Activated CD4-positive, alpha-beta T cell treated with anti-CD3 and anti-CD28 coated beads, Interleukin-2, amount 10 ng/mL, durations not matched to agents 7 days and 5 days (primary cell): ENCODE data around the gene ADGRF5. TPM values are rescaled to one million over a fixed set of nuclear protein-coding genes. Genes with fewer than 3 reads are reported as not detected.

Source experiments
- CTCF ChIA-PET: fragments of 350-600 bp; sonication (Branson Sonifier 250); formaldehyde crosslinking; loops from one replicate; lab custom pipeline; 2021; ENCODE audit warnings: antibody characterized with exemption; lab: Charles Lee
- POLR2A ChIA-PET: fragments of 350-600 bp; sonication (Branson Sonifier 250); formaldehyde crosslinking; loops from one replicate; lab custom pipeline; 2021; ENCODE audit warnings: antibody characterized with exemption; lab: Charles Lee
- DNase-seq: peaks from one replicate; pipeline ENCODE4 v3.0.0-alpha.2; 2020
- H3K27ac Mint-ChIP-seq: one replicate; pipeline ENCODE4 v1.8.0; 2021; ENCODE audit warnings: mild to moderate bottlenecking, moderate library complexity, mixed read lengths
- H3K27me3 Mint-ChIP-seq: one replicate; pipeline ENCODE4 v1.8.0; 2021; ENCODE audit warnings: mixed read lengths
- H3K36me3 Mint-ChIP-seq: one replicate; pipeline ENCODE4 v1.8.0; 2021; ENCODE audit warnings: low read depth, mixed read lengths
- H3K4me1 Mint-ChIP-seq: one replicate; pipeline ENCODE4 v1.8.0; 2021; ENCODE audit warnings: mixed read lengths
- H3K4me3 Mint-ChIP-seq: one replicate; pipeline ENCODE4 v1.8.0; 2021; ENCODE audit warnings: mild to moderate bottlenecking, moderate library complexity, mixed read lengths
- H3K9me3 Mint-ChIP-seq: one replicate; pipeline ENCODE4 v1.8.0; 2021; ENCODE audit warnings: mixed read lengths
- total RNA-seq, 2 experiments: library from RNA; stranded (reverse); gene quantifications; one replicate each; pipeline ENCODE4 v1.2.3, GENCODE V29; 2021

ADGRF5 gene
- total RNA-seq, 2 experiments from 2014 or later: not detected

DNA sequence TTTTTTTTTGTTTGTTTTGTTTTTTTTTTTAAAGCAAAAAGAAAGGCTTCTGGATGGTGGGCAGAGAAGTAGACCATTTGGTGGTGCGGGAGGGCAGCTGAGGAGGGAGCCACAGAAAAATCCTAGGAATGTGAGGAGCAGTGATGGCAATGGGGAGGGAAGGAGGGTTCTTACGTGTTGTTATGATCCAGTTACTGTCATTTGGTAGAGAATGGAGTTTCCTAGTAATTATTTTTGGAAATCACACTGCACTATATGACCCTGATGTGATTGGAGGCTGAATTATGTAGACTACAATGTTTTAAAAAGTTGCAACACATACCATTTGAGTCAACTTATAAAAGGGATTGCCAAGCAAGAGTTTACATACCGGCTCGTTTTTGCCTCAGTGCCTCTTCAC, 22.1 kb downstream of the ADGRF5 start:
- H3K9me3 Mint-ChIP-seq: no peaks in the 10 kb centered on the region
- CTCF ChIA-PET: no interaction called here
- H3K36me3 Mint-ChIP-seq: no peaks in the 10 kb centered on the region
- peaks cover 3% of the 10 kb centered on the region for H3K27me3 Mint-ChIP-seq
- no peak overlapping the region for H3K4me3 Mint-ChIP-seq
- no peak for DNase-seq
- POLR2A ChIA-PET: no interaction called here
- H3K4me1 Mint-ChIP-seq: no peaks in the 10 kb centered on the region
- no peak overlapping the region for H3K27ac Mint-ChIP-seq

DNA sequence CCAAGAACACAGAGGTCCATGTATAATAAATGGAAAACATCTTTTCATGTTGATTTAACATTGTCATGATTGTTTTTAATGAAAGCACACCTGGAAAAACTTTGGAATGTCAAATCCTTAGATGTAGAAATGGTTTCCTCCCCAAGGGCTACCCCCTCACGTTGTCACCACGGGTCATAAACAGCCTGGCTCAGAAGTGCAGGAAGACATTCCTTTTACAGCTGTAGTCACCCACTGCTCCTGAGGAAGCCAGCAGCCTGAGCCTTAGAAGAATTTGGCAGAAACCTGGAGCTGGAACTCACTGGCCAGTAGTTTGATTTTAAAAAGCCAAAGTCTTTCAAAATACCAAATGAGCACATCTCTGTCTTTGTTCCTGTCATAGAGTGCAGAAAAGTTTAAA, 23.7 kb downstream of the ADGRF5 start:
- Mint-ChIP-seq H3K27me3 (peaks cover 3% of the 10 kb centered on the region), H3K4me1 (no peaks in the 10 kb centered on the region), H3K27ac (no peak overlapping the region), H3K4me3 (no peak overlapping the region), H3K36me3 (no peaks in the 10 kb centered on the region), H3K9me3 (no peaks in the 10 kb centered on the region)
- DNase-seq: no peak
- ChIA-PET CTCF (no interaction called here), POLR2A (no interaction called here)

DNA sequence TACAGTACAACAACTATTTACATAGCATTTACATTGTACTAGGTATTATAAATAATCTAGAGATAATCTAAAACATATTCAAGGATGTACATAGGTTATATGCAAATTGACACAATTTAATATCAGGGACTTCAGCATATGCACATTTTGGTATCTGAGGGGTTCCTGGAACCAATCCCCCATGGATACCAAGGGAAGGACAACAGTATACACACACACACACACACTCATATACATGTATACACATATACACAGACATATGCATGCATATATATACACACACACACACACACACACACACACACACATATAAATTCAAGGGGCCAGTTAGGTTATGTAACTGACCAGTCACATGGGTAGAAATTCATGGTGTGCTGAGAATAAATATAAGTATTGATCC, 24.9 kb downstream of the ADGRF5 start:
- Mint-ChIP-seq H3K27me3 (peaks cover 3% of the 10 kb centered on the region), H3K27ac (no peak overlapping the region), H3K9me3 (no peaks in the 10 kb centered on the region), H3K4me3 (no peak overlapping the region), H3K4me1 (no peaks in the 10 kb centered on the region), H3K36me3 (no peaks in the 10 kb centered on the region)
- DNase-seq: no peak
- POLR2A ChIA-PET: no interaction called here
- CTCF ChIA-PET: no interaction called here

- Mint-ChIP-seq H3K27me3 (peaks cover 3% of the 10 kb centered on the region), H3K36me3 (no peaks in the 10 kb centered on the region), H3K4me3 (no peak overlapping the region), H3K9me3 (no peaks in the 10 kb centered on the region), H3K4me1 (no peaks in the 10 kb centered on the region), H3K27ac (no peak overlapping the region)
- ChIA-PET POLR2A (no interaction called here), CTCF (no interaction called here)
- DNase-seq: no peak
Observed at GRCh38 chr6:46895930-46896329, 25.8 kb downstream of the ADGRF5 start.

- ChIA-PET POLR2A (no interaction called here), CTCF (no interaction called here)
- Mint-ChIP-seq H3K27me3 (peaks cover 3% of the 10 kb centered on the region), H3K9me3 (no peaks in the 10 kb centered on the region), H3K4me3 (no peak overlapping the region), H3K27ac (no peak overlapping the region), H3K4me1 (no peaks in the 10 kb centered on the region), H3K36me3 (no peaks in the 10 kb centered on the region)
- DNase-seq: no peak
Observed at GRCh38 chr6:46894433-46894832, 27.3 kb downstream of the ADGRF5 start.

DNA sequence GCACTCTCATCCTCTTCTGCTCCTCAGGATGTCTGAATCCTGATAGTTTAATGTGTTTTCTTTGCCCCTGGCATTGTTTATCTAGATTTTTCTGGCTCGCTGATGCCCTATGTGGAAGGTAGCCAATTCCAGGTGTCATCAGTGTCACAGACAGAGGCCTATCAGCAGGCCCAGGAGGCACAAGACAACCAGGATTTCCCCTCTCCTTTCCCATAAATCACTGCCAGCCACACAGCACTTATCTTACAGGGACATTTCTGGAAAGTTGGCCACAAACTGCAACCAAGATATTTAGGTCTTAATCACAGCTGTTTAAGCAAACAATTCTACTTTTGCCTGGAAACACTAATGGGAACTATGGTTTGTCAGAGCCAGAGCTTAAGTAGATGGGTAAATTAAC, 28.1 kb downstream of the ADGRF5 start:
- no peak for DNase-seq
- ChIA-PET CTCF (no interaction called here), POLR2A (no interaction called here)
- no peaks in the 10 kb centered on the region for H3K27me3 Mint-ChIP-seq
- no peaks in the 10 kb centered on the region for H3K36me3 Mint-ChIP-seq
- H3K9me3 Mint-ChIP-seq: no peaks in the 10 kb centered on the region
- no peaks in the 10 kb centered on the region for H3K4me1 Mint-ChIP-seq
- H3K4me3 Mint-ChIP-seq: no peak overlapping the region
- no peak overlapping the region for H3K27ac Mint-ChIP-seq

- no peak for DNase-seq
- POLR2A ChIA-PET: no interaction called here
- CTCF ChIA-PET: no interaction called here
- Mint-ChIP-seq H3K27me3 (no peaks in the 10 kb centered on the region), H3K4me1 (no peaks in the 10 kb centered on the region), H3K4me3 (no peak overlapping the region), H3K27ac (no peak overlapping the region), H3K9me3 (no peaks in the 10 kb centered on the region), H3K36me3 (no peaks in the 10 kb centered on the region)
Observed at GRCh38 chr6:46891252-46891795, 30.4 kb downstream of the ADGRF5 start.

GRCh38 chr6:46888578-46888977, 33.2 kb downstream of the ADGRF5 start:
- Mint-ChIP-seq H3K4me3 (no peak overlapping the region), H3K9me3 (no peaks in the 10 kb centered on the region), H3K27me3 (no peaks in the 10 kb centered on the region), H3K27ac (no peak overlapping the region), H3K4me1 (no peaks in the 10 kb centered on the region), H3K36me3 (no peaks in the 10 kb centered on the region)
- POLR2A ChIA-PET: no interaction called here
- no peak for DNase-seq
- CTCF ChIA-PET: no interaction called here

GRCh38 chr6:46888031-46888430, 33.7 kb downstream of the ADGRF5 start:
- POLR2A ChIA-PET: no interaction called here

GRCh38 chr6:46882645-46883044, 39.1 kb downstream of the ADGRF5 start:
- Mint-ChIP-seq H3K27me3 (peaks cover 4% of the 10 kb centered on the region), H3K4me3 (no peak overlapping the region), H3K27ac (no peak overlapping the region), H3K4me1 (no peaks in the 10 kb centered on the region), H3K9me3 (no peaks in the 10 kb centered on the region), H3K36me3 (no peaks in the 10 kb centered on the region)
- POLR2A ChIA-PET: no interaction called here
- CTCF ChIA-PET: no interaction called here
- DNase-seq: no peak

More at GRCh38 chr6:46888031-46888430, 33.7 kb downstream of the ADGRF5 start:
- Mint-ChIP-seq H3K4me1 (no peaks in the 10 kb centered on the region), H3K9me3 (no peaks in the 10 kb centered on the region), H3K27ac (no peak overlapping the region), H3K4me3 (no peak overlapping the region), H3K27me3 (no peaks in the 10 kb centered on the region), H3K36me3 (no peaks in the 10 kb centered on the region)
- no peak for DNase-seq
- CTCF ChIA-PET: no interaction called here

DNA sequence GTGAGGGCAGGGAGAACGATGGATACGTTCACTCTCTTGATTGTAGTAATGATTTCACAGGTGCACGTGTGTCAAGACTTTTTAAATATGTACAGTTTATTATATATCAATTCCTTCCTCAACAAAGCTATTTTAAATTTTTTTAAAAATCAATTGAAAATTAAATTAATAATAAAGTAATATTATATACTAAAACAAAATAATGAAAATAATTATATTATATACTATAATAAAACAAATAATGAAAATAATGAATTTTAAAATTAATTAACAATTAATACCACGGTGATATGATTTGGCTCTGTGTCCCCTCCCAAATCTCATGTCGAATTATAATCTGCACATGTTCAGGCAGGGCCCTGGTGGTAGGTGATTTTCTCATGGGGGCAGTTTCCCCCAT, 42.7 kb downstream of the ADGRF5 start:
- no peaks in the 10 kb centered on the region for H3K36me3 Mint-ChIP-seq
- ChIA-PET POLR2A (no interaction called here), CTCF (no interaction called here)
- H3K27me3 Mint-ChIP-seq: peaks cover 4% of the 10 kb centered on the region
- H3K9me3 Mint-ChIP-seq: no peaks in the 10 kb centered on the region
- DNase-seq: no peak
- no peak overlapping the region for H3K4me3 Mint-ChIP-seq
- no peaks in the 10 kb centered on the region for H3K4me1 Mint-ChIP-seq
- no peak overlapping the region for H3K27ac Mint-ChIP-seq

DNA sequence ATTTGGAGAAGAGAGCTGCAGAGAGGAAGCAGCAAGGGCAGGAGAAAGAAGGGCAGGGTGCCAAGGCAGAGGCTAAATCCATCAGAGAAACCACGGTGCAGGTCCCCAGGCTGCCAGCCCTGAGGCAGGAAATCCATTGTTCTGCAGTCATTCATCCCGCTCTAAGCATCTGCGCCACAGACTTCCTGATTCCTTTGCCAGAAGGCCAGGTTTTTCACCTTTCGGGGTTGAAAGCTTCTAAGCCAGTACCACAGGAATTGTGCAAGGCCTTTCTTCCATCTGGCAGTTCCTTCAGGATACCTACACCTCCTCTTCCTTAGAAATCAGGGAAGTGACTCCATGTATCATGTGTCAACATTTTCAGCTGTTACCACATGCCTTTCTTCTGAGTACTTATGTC, 45.6 kb downstream of the ADGRF5 start:
- no peaks in the 10 kb centered on the region for H3K4me1 Mint-ChIP-seq
- H3K36me3 Mint-ChIP-seq: no peaks in the 10 kb centered on the region
- peaks cover 5% of the 10 kb centered on the region for H3K27me3 Mint-ChIP-seq
- no peaks in the 10 kb centered on the region for H3K9me3 Mint-ChIP-seq
- no peak overlapping the region for H3K4me3 Mint-ChIP-seq
- no peak overlapping the region for H3K27ac Mint-ChIP-seq
- CTCF ChIA-PET: interaction anchor here (0.5 kb wide), 1 partner anchor 93 kb away, joined by 3 read pairs; no protein-coding TSS in a partner anchor
- POLR2A ChIA-PET: no interaction called here
- DNase-seq: no peak

GRCh38 chr6:46867411-46867810, 54.3 kb downstream of the ADGRF5 start:
- Mint-ChIP-seq H3K4me1 (no peaks in the 10 kb centered on the region), H3K9me3 (no peaks in the 10 kb centered on the region), H3K4me3 (no peak overlapping the region), H3K27ac (no peak overlapping the region), H3K36me3 (no peaks in the 10 kb centered on the region), H3K27me3 (peaks cover 2% of the 10 kb centered on the region)
- no peak for DNase-seq
- CTCF ChIA-PET: no interaction called here
- POLR2A ChIA-PET: no interaction called here

DNA sequence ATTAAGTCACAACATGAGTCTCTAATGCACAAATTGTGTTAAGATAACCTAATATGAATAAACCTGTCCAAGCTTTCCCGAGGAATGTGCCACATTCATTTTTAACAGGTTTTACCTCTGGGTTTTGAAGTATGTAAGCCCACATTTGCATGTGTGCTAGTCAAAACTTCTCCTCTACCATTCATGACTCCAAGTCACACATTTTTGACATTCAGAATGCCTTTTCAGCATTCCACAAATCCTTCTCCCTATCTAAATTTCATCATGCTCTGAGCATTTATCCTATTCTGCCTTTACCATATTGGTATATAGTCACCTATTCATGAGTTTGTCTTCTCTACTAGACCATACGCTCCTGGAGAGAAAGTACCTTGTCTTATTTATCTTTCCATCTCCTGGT, 56.5 kb downstream of the ADGRF5 start:
- no peaks in the 10 kb centered on the region for H3K4me1 Mint-ChIP-seq
- H3K9me3 Mint-ChIP-seq: no peaks in the 10 kb centered on the region
- CTCF ChIA-PET: interaction anchor here (1.5 kb wide), 1 partner anchor 17 kb away, joined by 3 read pairs; no protein-coding TSS in a partner anchor
- DNase-seq: no peak
- H3K27ac Mint-ChIP-seq: no peak overlapping the region
- H3K27me3 Mint-ChIP-seq: no peaks in the 10 kb centered on the region
- H3K36me3 Mint-ChIP-seq: no peaks in the 10 kb centered on the region
- POLR2A ChIA-PET: no interaction called here
- H3K4me3 Mint-ChIP-seq: no peak overlapping the region
